HG03469 (cell line): ENCODE results near the gene MXD4.
"Not testable (repeated sequence)": the region's sequence is repeated elsewhere in the genome, so short reads cannot be mapped to it uniquely, and the experiment has no call there.

ENCODE experiments used
- ATAC-seq: cut with Tn5 transposase; IDR thresholded peaks from one replicate; pipeline ENCODE4 v1.9.1; 2021; ENCODE audit warnings: mild to moderate bottlenecking, moderate library complexity, moderate number of reproducible peaks; ENCODE audit not compliant: unreplicated experiment

The MXD4 gene

DNA sequence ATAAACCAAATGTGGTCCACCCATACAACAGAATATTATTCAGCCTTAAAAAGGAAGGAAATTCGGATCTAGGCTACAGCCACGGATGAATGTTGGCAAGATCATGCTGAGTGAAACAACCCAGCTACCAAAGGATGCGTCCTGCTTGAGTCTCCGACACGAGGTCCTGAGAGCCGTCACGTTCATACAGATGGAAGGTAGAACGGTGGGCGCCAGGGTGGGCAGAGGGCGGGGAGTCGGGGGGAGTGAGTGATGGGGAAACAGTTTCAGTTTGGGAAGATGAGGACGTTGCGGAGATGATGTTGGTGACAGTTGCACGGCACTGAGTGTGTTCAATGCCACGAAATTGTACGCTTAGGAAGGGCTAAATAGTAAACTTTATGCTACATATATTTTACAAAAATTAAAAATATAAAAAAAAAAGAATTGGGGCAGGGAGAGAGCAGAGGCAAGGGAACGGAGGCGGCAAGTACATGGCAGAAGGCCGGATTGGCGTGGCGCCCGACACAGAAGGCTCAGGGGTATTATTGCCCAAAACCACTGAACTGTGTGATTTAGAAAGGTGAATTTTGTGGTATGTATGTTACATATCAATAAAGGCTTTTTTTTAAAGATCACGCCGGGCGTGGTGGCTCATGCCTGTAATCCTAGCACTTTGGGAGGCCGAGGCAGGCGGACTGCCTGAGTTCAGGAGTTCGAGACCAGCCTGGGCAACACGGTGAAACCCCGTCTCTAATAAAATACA lies 14.8 kb upstream of the MXD4 start:
- ATAC-seq: no peak

DNA sequence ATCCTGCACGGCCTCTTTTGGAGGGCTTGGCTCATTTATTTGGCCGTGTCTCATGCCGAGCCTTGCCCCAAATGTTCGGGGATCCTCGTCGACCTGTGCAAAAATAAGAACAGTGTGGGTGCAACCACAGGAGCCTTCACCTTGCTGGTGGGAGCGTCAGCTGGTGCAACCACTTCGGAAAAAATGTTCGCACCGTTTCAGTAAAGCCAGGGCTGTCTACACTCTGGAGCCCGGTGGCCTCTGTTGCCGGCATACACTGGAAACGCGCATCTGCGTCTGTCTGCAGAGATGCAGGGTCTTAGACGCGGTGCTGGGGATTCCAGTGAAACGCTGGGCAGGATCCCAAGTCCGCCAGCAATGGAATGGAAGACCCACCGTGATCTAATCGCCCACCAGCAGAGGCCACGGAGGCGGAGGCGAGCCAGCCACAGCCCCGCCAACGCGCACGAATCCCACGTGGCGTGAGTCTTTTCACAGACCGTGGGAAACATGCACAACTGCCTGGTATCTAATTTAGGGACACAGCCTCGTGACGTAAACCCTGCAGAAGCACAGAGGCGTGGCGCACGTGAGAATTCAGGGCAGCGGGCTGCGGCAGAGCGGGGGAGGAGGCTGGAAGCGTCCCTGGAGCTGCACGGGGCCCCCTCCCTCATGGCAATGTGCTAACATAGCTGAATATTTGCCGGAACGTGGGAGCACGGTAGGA lies 13.8 kb upstream of the MXD4 start:
- ATAC-seq: no peak

DNA sequence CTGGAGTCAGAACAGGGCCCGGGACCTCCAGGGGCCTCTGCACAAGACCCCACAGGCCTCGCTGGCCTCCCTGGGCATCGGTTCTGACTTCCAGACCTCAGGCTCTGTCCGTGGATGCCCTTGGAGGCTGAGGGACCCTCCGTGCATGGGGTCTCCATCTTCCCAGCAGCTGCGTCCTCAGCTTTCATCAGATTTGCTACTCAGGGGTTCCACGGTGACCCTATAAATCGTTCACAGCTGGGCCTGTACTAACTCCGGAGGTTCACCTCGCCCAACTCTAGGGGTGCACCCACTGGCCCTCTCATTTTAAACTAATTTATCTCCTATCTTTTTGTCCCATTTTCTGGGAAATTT lies 13.1 kb upstream of the MXD4 start:
- ATAC-seq: not testable (repeated sequence)

DNA sequence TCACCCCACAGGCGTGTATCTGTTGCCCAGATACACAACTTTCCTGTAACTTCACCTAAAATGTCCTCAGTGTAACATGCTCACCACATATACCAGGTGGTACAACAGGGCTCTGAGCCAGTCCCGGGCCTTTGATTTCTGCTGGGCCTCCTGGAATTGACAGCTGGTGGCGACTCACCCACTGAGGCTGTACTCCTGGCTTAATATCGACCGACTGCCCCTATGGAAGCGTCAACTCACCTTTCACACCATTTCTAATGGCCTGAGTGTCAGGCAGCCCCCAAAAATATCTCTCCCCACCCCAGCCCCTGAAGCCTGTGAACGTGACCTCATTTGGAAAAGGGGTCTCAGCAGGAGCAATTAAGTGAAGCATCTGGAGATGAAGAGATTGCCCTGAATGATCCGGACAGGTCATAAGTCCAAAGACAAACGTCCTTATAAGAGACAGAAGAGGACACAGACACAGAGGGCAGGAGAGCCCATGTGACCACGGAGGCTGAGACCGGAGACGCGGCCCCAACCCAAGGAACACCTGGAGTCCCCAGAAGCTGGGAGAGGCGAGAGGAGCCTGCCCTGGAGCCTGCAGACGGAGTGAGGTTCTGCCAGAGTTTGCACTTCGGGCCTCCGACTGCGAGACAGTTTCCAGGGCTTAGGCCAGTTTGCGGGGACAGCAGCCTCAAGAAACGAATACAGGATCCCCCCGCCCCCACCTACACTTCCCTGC lies 12.6 kb upstream of the MXD4 start:
- ATAC-seq: no peak

DNA sequence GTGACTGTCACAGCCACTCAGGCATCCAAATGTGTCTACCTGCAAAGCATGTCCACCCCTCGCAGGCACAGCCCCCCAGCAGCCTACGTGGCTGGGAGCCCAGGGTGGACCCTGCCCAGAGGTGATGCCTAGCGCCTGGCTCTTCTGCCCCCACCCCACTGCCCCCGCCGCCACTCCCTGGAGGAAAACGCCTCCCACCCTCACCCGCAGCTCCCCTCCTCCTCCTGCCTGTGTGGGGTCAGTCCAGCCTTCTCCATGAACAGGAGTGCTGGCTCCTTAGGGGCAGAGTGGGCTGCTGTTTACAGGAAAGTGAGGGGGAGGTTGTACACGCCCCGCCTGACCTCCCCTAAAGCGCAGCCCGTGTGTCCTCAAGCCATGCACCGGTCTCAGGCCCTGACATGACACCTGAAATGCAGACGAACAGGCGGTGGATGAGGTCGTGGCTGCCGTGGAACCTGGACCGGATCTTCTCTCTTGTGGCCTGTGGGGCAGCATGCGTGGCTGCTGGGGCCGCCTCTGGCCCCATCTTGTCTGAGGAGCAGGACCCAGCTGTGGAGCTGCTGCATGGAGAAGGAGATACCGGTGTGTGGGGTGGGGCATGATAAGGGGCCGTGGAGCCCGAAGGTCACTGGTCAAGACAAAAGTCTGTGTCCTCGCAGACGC lies 11.9 kb upstream of the MXD4 start:
- ATAC-seq: no peak

DNA sequence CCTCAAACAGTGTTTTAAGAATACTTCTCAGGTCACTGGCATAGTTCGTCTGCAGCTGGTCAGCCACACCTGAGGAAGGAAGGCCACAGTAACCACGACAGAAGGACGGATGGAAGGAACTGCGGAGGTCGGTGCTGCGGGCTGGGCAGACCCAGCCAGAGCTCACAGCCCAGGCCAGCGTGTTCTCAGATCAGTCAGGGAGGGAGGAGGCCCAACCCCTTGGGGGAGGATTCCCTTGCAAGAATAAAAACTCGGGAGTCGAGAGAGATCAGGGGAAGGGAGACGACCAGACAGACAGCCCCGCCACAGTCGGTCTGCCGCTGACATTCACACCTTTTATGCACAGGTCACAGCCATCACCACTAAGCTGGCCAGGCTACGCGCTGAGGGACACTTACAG lies 11.3 kb upstream of the MXD4 start:
- ATAC-seq: no peak

DNA sequence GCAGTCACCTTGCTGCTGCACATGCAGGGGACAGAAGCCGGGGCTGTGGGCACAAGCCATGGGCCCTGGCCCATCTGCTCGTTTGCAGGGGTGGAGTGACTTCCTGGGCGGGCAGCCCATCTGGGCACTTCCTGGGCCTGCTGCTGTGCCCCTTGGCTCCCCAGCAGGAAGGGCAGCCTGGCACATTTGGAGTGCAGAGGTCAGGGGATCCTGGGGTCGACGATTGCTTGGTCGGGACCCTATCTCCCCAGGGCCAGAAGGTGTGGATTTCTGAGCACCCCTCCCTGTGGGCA lies 10.9 kb upstream of the MXD4 start:
- no peak for ATAC-seq

DNA sequence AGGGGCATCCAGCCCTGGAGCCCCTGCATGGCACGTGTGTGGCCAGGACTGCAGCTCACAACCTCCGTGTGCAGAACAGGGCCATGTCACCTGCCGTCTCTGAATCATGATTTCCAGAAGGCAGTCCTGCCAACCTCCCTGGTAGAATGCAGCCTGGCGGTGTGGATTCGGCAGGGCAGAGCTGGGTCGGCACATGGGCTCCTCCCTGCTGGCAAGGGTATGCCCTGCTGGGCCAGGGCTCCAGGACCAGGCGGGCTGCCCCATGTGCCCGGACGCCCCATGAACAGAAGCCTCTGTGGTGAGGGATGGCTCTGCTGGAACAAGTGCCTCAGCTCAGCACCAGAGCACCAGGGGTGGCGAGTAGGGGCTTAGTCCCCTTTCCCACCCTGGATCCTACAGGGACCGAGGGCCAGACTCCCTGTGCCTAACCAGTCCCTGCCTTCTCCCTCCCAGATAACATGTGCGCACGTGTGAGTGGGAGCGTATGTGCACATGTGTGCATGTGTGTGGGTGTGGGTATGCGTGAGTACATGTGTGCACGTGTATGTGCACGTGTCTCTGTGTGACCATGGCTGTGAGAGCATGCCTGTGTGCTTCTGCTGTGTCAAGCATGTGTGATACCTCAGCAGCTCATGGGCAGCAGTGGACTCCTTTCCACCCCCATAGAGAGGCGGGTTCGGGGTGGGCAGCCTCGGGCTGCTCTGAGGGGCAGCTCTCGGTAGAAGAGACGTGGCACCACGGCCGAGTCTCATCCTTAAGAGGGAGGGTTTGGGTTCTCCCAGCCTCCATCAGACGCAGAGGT lies 10.3 kb upstream of the MXD4 start:
- ATAC-seq: no peak

DNA sequence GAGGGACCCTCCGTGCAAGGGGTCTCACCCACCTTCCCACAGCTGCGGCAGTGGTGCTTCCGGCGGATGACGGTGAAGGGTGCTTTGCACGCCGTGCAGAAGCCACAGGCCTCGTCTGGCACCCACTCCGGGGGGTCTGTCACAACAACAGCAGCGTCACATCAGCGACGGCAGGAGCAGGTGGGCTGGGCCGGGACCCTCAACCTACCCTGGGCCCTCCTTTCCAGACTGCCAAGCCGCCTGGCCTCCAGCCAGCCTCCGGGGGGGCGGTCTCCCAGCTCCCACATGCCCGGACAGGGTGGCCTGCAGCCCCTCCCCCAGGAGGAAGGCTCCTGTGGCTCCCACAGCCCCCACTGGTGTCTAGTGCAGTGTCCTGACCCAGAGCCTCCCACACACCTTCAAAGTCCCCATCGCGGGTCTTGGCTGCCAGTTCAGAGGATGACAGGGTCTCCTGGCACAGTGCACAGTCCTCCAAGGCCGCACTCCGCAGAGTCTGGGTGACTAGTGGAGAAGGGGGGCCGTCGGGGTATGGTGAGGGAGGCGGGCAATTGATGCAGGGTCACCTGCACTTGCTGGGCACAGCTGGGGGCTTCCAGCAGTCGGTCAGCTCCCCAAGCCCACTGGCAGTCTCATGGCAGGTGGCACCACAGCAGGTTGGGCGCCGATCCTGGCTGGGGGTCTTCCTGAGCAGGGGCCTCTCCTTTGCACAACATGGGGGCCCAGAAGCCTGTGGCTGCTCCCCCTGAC lies 9.5 kb upstream of the MXD4 start:
- no peak for ATAC-seq

DNA sequence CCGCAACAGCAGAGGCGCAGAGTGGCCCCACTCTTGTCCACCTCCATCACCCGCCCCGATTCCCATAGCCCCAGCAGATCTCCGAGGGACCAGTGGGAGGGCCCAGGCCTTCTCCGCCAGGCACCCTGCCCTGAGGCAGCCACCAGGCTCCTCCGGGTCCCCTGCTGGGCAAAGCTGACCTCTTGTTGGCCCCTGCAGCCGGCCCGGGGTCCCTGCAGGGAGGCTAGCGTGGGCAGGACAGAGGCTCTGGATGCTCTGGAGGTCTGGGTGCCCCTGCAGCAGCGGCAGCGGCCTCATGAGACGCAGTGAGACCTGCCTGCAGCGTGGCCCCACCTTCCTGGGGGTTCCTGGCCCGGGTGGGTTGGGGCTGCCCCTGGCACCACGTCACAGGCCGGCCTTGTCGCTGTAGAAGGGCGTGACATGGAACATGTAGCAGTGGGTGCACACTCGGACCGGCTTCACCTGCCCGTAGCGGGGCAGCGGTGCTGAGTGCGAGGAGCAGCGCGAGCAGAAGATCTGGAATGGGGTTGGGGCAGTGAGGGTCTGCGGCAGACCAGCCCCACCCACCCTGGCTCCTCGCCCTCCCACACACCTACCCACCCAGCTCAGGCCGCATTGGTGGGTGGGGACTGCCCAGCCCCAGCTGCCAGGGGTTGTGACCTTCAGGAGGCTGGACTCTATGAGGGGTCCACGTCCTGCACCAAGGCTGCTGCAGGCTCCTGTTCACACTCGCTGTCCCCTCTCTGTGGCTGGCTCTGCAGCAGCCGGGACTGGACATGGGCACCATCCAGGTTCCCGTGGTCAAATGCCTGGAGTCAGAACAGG lies 8.6 kb upstream of the MXD4 start:
- ATAC-seq: no peak

DNA sequence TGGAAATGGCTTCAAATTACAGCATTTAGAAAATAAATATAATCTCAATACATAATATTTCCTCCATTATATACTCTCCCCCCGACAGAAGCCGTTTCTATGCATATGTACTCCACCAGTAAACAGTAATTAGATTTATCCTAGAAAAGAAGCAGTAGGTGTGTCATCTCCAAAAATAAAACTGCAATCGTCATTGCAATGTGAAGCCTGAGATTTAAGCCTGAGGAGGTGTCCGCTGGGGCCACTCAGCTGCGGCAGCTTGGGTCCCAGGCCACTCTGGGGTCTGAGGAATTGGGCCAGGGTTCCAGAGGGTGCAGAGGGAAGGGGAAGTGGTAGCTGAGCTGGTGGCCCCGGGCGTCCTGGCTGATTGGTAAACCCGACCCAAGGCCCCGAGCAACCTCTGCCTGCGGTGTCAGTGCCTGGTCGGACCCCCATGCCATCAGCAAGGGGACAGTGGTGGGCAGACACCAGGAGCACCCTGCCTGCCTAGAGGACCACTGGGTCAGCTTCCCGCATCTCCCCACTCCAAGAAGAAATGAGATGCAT lies 7.8 kb upstream of the MXD4 start:
- no peak for ATAC-seq

DNA sequence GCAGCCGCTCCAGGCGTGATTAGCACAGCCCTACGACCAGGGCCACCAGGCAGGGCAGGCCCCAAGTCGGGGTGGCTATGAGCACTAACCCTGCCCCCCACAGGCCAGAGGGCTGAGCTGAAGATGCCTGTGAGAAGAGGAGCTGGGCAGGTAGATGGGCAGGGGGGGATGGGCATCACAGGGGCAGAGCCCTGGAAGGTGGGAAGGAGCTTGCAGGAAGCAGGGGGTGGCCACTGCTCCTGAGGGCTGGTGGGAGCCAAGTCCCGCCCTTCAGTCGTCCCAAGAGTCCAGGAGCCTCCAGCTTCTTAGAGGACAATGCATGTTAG lies 7.3 kb upstream of the MXD4 start:
- ATAC-seq: no peak

DNA sequence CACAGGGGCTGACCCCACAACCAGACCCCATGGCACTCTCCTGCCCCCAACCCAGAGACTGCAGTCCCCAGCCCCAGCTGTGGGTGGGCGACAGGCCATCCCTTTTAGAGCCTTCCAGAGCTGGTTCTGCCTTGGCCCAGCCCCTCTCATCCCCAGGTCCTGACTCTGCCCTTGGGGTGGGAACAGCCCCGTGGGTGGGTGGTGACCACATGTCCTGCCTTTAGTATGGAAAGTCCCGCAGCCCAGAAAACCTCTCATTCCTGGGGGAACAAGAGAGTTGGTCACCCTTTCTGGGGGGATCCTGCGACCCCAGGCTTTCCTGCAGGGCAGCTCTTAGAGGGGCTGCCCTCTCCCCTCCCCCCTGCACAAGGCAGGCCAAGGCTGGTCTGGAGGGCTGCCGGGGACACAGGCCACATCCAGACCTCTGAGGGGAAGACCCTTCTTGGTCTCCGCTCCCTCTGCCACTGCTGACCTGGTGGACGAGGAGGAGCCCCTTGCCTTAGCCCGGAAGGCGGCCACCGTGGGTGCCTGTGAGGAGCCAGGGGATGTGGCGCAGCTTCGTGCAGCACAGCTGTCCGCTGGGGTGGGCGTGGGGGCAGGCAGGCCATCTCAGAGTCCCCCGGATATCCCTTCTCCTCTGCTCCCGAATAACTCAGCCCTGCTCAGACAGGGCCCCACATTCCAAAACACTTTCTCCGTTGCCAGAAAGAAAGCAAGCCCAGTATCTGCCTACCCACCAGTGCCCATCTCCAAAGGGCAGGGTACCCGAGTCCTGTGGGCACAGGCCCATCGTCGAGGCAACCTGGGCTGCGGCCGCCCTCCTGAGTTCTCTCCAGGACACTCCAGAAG lies 6.7 kb upstream of the MXD4 start:
- ATAC-seq: no peak

DNA sequence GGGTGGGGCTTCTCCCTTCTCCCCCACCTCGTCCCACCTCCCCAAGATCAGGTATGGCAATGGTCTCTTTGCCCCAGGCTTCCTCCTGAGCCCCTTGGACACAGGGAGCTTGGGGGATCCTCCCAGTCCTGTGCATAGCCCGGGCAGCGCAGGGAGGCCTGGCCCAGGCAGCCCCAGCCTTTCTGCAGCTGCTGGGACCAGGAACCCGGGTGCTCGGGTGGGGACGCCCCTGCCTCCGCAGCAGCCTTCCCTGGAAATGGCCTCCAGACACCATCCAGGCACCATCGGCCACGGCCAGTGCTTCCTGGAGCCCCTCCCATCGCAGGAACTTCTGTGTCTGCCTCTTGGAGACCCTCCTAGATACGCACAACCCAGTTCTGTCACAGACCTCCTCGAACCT lies 5.9 kb upstream of the MXD4 start:
- ATAC-seq: no peak

DNA sequence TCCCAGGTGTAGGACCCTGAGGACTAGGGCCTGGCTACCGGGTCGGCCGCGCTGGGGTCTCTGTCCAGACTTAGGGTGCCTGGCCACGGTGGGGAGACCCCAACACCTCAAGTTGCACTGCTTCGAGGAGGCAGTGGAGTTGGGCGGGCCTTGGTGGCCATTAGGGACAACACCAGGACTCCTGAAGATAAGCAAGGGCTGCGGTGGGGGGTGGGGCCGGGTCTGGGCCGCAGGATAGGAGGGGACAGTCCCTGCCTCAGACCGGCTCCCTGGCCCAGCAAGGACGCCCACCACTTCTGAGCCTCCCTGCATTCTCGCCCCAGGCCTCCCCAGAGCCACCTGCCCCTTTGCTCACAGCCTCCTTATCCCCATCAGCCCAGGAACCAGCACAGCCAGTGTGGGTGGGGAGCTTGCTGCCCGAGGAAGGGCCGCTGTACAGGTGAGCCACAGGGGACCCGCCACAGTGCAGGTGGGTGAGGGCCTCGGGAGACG lies 5.5 kb upstream of the MXD4 start:
- no peak for ATAC-seq

DNA sequence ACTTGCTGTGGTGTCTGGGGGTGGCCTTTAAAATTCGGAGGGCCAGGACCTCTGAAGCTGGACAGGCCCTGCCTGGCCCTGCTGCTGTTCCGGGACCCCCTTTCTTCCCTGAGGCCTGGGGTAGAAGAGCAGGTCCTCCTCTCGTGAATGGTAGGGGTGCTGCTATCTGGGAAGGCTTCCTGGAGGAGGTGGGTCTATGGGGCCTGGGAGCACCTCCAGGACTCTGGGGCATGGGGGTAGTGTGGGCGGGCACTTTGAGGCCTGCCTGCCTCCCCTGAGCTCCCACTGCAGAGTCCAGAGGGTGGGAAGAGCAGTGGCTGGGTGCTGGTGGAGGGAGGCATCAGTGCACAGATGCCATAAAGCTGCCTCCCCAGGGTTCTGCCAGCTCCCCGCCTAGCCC lies 4.9 kb upstream of the MXD4 start:
- ATAC-seq: no peak

DNA sequence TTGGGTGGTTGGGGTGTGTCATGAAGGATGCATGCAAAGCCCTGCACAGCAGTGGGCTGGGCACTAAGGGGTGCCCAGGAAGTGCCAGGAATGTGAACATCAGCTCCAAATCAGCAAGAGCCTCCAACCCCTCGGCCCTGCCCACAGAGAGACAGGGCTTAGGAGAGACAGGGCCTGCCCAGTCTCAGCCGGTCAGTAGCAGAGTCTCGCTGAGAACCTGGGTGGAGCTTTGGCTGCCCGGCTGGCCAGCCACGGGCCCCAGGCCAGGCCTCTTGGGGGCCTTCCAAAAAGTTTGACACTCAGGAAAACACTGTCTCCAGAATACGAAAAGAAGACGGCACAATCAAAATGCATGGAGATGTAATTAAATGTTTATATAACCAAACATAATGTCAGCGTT lies 4.3 kb upstream of the MXD4 start:
- ATAC-seq: no peak
